GM18499 (cell line): ENCODE measurements around the gene DSTN.

Source experiments
- ATAC-seq: cut with Tn5 transposase; IDR thresholded peaks from one replicate; pipeline ENCODE4 v1.9.1; 2021; ENCODE audit warnings: moderate number of reproducible peaks; ENCODE audit not compliant: insufficient read depth, unreplicated experiment

The DSTN gene

GRCh38 chr20:17620371-17621228 is 50.7 kb downstream of the DSTN start:
- ATAC-seq = no peak

- ATAC-seq = no peak
These were observed 51.5 kb downstream of the DSTN start for GRCh38 chr20:17621229-17621968.

GRCh38 chr20:17622086-17622850 is 52.4 kb downstream of the DSTN start:
- no peak for ATAC-seq

GRCh38 chr20:17622851-17623508 is 53.1 kb downstream of the DSTN start:
- no peak for ATAC-seq

- ATAC-seq = no peak
These were observed 54.2 kb downstream of the DSTN start for GRCh38 chr20:17624070-17624469.

- ATAC-seq = no peak
These were observed 54.8 kb downstream of the DSTN start for GRCh38 chr20:17624551-17625245.

- ATAC-seq = no peak
These were observed 55.6 kb downstream of the DSTN start for GRCh38 chr20:17625246-17626051.

- no peak for ATAC-seq
These were observed 56.5 kb downstream of the DSTN start for GRCh38 chr20:17626217-17627007.

GRCh38 chr20:17627101-17627955 is 57.5 kb downstream of the DSTN start:
- ATAC-seq = no peak

- ATAC-seq = no peak
These were observed 58.4 kb downstream of the DSTN start for GRCh38 chr20:17628101-17628841.

GRCh38 chr20:17629025-17629424 is 59.1 kb downstream of the DSTN start:
- ATAC-seq = no peak

GRCh38 chr20:17629678-17630089 is 59.8 kb downstream of the DSTN start:
- no peak for ATAC-seq

GRCh38 chr20:17630151-17630805 is 60.4 kb downstream of the DSTN start:
- ATAC-seq = no peak

- no peak for ATAC-seq
These were observed 60.9 kb downstream of the DSTN start for GRCh38 chr20:17630806-17631195.

GRCh38 chr20:17631576-17632319 is 61.9 kb downstream of the DSTN start:
- ATAC-seq = no peak
